Left colon (tissue), 2 donors: ENCODE results near the gene CHPF2. TPM values are rescaled to one million over a fixed set of nuclear protein-coding genes. Genes with fewer than 3 reads are reported as not detected.

Source experiments
- ATAC-seq: fragments of 200-7000 bp; cut with Tn5 transposase; one replicate; pipeline ENCODE4 v1.9.1; 2020; ENCODE audit warnings: mild to moderate bottlenecking, moderate library complexity
- DNase-seq, 2 donors: peaks; one replicate each; pipeline ENCODE4 v3.0.0-alpha.2; 2020
- intact Hi-C, 2 donors: fragments of 100-400 bp; cut with DNase I in 1 of 2; cut with micrococcal nuclease in 1 of 2; formaldehyde crosslinking; loops; one replicate each; pipeline versions ENCODE4 v1.11.2 to v1.14.0; 2022; cut with DNase I, micrococcal nuclease
- total RNA-seq, 2 donors: library from RNA; stranded (reverse); fragmentation: NEBNext Ultra II Directional; extraction: Animal tissue kit (Norgen Biotek cat#: 25700); gene quantifications; one replicate each; pipeline ENCODE4 v1.2.1, GENCODE V29; 2021
- donor health status: DM: no; HTN: no; CAD: no.
- donor health status: DM: yes; HTN: yes; CAD: no.

Gene CHPF2
- total RNA-seq, 2 donors from 2014 or later = 46.8 to 48.8 TPM

GRCh38 chr7:151273651-151274390, 41.5 kb downstream of the CHPF2 start:
- no peak for DNase-seq
- no peak for ATAC-seq
- intact Hi-C loops = no loop called here

DNA sequence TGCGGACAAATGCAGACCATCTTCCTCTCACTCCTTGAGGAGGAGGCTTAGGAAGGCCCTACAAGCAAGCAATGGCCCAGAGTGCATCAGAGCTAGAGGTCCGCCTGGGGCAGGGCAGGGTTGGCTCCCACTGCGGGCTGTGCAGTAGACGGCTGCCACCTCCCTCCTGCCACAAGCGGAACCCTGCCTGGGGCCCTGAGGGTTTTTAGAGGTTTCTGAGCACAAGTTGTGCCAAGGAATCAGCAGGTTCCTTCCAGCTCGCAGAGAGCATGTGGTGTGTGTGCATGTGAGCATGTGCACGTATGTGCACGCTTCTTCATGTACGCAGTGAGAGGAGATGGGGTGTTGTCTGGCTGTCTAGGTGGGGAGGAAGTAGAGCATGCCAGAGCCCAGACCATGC, 42.1 kb downstream of the CHPF2 start:
- intact Hi-C loops = no loop called here
- DNase-seq (no peak), ATAC-seq (no peak)

DNA sequence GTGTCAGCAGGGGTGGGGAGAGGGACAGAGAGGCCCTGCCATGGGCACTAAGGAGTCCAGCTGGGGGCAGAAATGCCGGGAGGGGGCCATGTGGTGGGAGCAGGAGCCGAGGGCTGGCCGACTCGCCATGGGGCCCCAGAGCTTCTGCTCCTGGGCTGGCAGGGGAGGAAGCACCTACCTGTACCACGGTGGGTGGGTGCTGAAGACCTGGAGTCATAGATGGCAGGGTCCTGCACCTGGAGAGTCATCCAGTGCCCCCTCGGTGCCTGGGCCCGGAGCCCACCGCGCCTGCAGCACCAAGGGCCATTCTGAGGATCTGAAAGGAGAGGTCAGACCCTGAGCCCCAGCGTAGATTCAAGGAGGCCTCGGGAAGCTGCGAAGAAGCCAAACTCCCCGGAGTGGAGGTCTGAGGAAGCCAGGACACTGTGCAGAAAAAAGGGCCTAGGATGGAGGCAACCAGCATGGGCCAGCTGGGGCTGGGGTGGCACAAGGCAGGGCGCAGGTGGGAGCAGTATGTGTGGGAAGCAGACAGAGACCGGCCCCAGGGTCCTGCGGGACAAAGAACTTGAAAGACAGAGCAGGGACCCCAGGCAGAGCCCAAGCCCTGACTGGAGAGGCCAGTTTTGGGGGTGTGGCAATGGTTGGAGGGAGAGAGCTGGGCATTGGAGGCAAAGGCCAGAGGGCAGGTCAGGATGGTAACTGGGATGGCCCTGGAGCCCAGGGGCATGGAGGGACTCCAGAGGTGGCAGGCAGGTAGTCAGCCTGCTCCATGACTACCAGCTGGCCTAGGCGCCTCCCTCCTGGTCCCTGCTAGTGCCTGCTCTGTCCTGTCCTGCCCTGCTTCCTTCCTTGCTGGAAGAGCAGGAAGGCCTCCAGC, 42.9 kb downstream of the CHPF2 start:
- DNase-seq (no peak), ATAC-seq (no peak)
- intact Hi-C loops = no loop called here

GRCh38 chr7:151275813-151276577, 43.7 kb downstream of the CHPF2 start:
- intact Hi-C loops = no loop called here
- ATAC-seq = no peak
- DNase-seq = no peak

GRCh38 chr7:151276666-151277590, 44.6 kb downstream of the CHPF2 start:
- ATAC-seq = peak; percentile 76
- intact Hi-C loops = no loop called here
- peak in 1 of 2 donors; percentile 60 for DNase-seq

- intact Hi-C loops = no loop called here
- no peak for DNase-seq
- no peak for ATAC-seq
Measured at GRCh38 chr7:151277631-151278030, 45.3 kb downstream of the CHPF2 start.

- no peak for ATAC-seq
- DNase-seq = no peak
- intact Hi-C loops = no loop called here
Measured at GRCh38 chr7:151278949-151279348, 46.7 kb downstream of the CHPF2 start.

DNA sequence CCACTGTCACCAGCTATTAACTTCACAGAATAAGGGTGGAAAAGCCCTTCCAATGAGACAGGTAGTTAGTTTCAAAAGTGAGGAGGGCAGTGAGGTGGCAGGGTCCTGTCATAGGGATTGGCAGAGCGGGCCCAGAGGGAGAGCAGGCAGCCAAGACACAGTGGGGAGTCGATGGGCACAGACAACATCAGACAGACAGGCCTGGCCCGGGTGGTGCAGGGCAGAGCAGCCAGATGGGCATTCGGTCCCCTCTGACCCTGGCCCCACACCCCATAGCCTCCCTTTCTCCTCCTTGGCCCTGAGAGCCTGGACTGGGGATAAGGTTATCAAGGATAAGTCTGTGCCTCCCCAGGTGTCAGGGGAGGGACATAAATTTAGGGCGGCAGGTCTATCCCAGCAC, 47.6 kb downstream of the CHPF2 start:
- ATAC-seq = no peak
- DNase-seq = no peak
- intact Hi-C loops = no loop called here

DNA sequence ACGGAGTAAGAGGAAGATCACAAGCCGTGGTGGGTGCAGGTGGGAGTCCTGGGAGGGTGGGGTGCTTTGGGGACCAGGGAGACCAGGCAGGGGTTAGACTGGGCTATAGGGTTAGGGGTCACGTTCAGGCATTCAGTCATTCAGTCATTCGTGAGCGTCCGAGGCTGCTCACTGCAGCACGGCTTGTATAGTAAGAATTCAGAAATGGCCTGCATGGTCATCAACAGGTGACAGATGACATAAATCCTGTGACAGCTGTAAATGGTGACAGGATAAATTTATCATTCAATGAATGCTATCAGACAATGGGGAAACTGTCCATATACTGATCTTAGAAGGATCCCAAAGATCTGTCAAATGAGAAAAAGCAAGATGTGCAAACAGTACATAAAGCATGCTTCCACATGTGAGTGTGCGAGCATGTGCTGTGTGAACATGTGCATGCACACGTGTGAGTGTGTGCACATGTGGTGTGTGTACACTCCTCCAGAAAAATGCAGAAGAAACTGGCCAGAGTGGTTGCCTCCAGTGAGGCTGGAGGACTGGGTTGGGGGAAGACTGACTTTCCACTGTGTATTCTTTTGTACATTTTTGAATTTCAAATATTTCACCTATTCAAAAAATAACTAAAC, 48.2 kb downstream of the CHPF2 start:
- intact Hi-C loops = no loop called here

DNA sequence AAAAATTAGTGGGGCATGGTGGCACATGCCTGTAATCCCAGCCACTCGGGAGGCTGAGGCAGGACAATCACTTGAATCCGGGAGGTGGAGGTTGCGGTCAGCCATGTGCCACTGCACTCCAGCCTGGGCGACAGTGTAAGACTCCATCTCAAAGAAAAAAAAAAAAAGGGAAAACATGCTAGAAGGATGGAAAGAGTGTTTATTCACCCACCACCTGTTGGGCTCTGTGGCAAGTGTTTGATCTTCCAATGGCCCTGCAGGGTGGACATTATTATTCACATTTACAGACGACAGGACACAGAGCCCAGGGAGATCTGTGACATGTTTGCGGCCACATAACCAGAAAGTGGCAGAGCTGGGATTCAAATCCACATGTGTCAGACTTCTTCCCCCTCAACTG, 49.4 kb downstream of the CHPF2 start:
- intact Hi-C loops = no loop called here
- DNase-seq (no peak), ATAC-seq (no peak)

More for the DNA sequence above, 48.2 kb downstream of the CHPF2 start:
- no peak for ATAC-seq
- DNase-seq = no peak

- ATAC-seq = no peak
- DNase-seq = no peak
- intact Hi-C loops = no loop called here
Measured at GRCh38 chr7:151282111-151282510, 49.8 kb downstream of the CHPF2 start.

DNA sequence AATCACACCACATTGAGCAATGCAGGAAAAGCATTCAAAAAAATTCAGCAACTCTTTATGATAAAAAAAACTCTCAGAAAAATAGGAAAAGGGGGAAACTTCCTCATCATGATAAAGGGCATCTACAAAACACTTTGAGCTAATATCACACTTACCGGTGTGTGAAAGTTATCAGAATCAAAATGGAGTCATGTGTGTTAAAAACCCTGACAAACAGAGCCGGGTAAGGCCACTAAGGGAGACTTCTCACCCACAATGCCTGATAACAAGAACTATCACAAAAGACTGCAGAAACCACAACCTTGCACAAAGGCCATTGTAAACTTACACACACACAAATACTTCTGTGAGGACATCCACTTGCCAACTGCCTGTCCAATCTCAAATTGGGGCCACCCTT, 51.0 kb downstream of the CHPF2 start:
- ATAC-seq = no peak
- intact Hi-C loops = no loop called here
- no peak for DNase-seq

GRCh38 chr7:151286148-151286547, 53.9 kb downstream of the CHPF2 start:
- no peak for ATAC-seq
- intact Hi-C loops = no loop called here
- DNase-seq = no peak

Other genes starting within 250 kb of the CHPF2 start
- gene NOS3, start 241.5 kb upstream of the CHPF2 start, total RNA-seq = 1 to 10 TPM; 2.7 to 5.4 TPM
- under 1 TPM in 1 of 2 donors, not detected in 1; 0.22 TPM for gene ATG9B, start 208.0 kb upstream of the CHPF2 start, total RNA-seq
- 10 to 100 TPM; 25.3 to 40.0 TPM for gene ABCB8, start 204.0 kb upstream of the CHPF2 start, total RNA-seq
- gene ASIC3, start 184.0 kb upstream of the CHPF2 start, total RNA-seq = 1 to 10 TPM; 1.4 to 2.3 TPM
- 10 to 100 TPM; 12.8 to 15.1 TPM for gene CDK5, start 174.6 kb upstream of the CHPF2 start, total RNA-seq
- 10 to 100 TPM; 76.7 to 97.4 TPM for gene SLC4A2, start 172.9 kb upstream of the CHPF2 start, total RNA-seq
- 100 to 1,000 TPM in 1 of 2 donors, 10 to 100 TPM in 1; 82.0 to 108 TPM for gene FASTK, start 151.7 kb upstream of the CHPF2 start, total RNA-seq
- 10 to 100 TPM; 72.4 to 80.7 TPM for gene TMUB1, start 149.0 kb upstream of the CHPF2 start, total RNA-seq
- gene AGAP3, start 146.0 kb upstream of the CHPF2 start, total RNA-seq = 10 to 100 TPM; 50.8 to 64.0 TPM
- gene GBX1, start 64.8 kb upstream of the CHPF2 start, total RNA-seq = not detected
- gene ASB10, start 45.2 kb upstream of the CHPF2 start, total RNA-seq = not detected
- gene H2BK1, start 22.0 kb upstream of the CHPF2 start, total RNA-seq = not detected
- 10 to 100 TPM; 27.9 to 28.0 TPM for gene ABCF2, start 5.3 kb upstream of the CHPF2 start, total RNA-seq
- gene SMARCD3, start 16.2 kb downstream of the CHPF2 start, total RNA-seq = 1 to 10 TPM; 4.3 to 9.8 TPM
- 10 to 100 TPM; 50.7 to 53.3 TPM for gene NUB1, start 109.3 kb downstream of the CHPF2 start, total RNA-seq
- gene WDR86, start 177.6 kb downstream of the CHPF2 start, total RNA-seq = 1 to 10 TPM in 1 of 2 donors, under 1 TPM in 1; 0.85 to 2.8 TPM
- gene CRYGN, start 207.7 kb downstream of the CHPF2 start, total RNA-seq = under 1 TPM in 1 of 2 donors, not detected in 1; 0.15 TPM